ENCODE measurements around the gene MTUS2. TPM values are rescaled to one million over a fixed set of nuclear protein-coding genes. Genes with fewer than 3 reads are reported as not detected.

MTUS2 gene
- total and polyA plus RNA-seq, 2 donors (not counting 3 experiments of a cell fraction or from before 2014, with no cell fraction given), result not detected

DNA sequence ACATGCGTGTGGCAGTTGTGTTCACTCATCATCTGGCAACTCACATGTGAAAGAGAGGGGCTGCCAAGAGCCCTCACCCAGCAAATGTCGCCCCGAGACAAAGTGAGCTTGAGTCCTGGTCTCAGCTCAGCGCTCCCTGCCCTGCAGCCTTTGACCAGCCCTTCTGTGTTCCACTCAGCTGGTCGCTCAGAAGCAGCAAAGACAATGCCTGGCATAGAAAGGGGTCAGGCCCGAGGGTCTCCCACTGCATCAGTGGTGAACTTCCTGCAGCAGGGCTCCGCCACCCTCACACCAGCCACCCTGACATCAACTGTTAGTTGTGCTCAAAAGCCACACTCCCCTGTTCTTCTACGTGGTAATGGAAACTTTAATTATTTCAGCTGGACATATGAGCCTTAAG, 707.4 kb downstream of the MTUS2 start:
- POLR2A ChIA-PET, result no interaction called here
- dilution Hi-C loops (cut with MboI; ENCODE audit: extremely low pct_ligation_motif_present, low sequenced_read_pairs), result no loop called here
- CTCF ChIA-PET, result interaction anchor here (5.1 kb wide), 1 partner anchor 19 kb away, joined by 20 read pairs; no protein-coding TSS in a partner anchor
- Histone ChIP-seq H3K27me3 (ENCODE audit: control insufficient read depth in 2 of 2, insufficient read depth in 2 of 2, low read length in 2 of 2) (no peaks in the 10 kb centered on the region), H3K4me3 (replicated peaks in 1 of 3; ENCODE audit: insufficient read depth in 1 of 3, low read depth in 1 of 3, low read length in 3 of 3) (no peak overlapping the region), H3K9me1 (replicated peaks; ENCODE audit: control insufficient read depth, extremely low read depth, insufficient read depth, low read length) (no peaks in the 10 kb centered on the region), H3K9me3 (replicated peaks; ENCODE audit: control insufficient read depth, insufficient read depth, low read length) (no peaks in the 10 kb centered on the region), H3K79me2 (ENCODE audit: control insufficient read depth, insufficient read depth, low read length) (peaks cover 9% of the 10 kb centered on the region), H4K20me1 (replicated peaks; ENCODE audit: control insufficient read depth, extremely low read depth, insufficient read depth, low read length) (no peaks in the 10 kb centered on the region), H3K27ac (ENCODE audit: insufficient read depth, low read depth, low read length) (no peak overlapping the region), H2AFZ (ENCODE audit: low read depth, low read length) (no peak overlapping the region), H3K9ac (replicated peaks; ENCODE audit: extremely low read depth, insufficient read depth, low read length) (no peak overlapping the region), H3K4me1 (ENCODE audit: control insufficient read depth, extremely low read depth, insufficient read depth, low read length) (peaks cover 14% of the 10 kb centered on the region), H3K4me2 (ENCODE audit: insufficient read depth, low read length) (no peak overlapping the region), H3K36me3 (ENCODE audit: control insufficient read depth in 2 of 2, extremely low read depth in 1 of 2, insufficient read depth in 2 of 2, low read length in 2 of 2) (peaks cover 10 to 16% of the 10 kb centered on the region in 2 experiments)
- TF ChIP-seq GATA2 (IDR thresholded peaks at IDR 0.05; ENCODE audit: insufficient read depth, insufficient read length, low read depth, low read length) (no peak), EZH2 (IDR thresholded peaks at IDR 0.05; ENCODE audit: borderline replicate concordance, low read depth, low read length, severe bottlenecking) (no peak), POLR2A (IDR thresholded peaks at IDR 0.05; ENCODE audit: low read depth, low read length) (no peak), JUN (IDR thresholded peaks at IDR 0.05; ENCODE audit: borderline replicate concordance, insufficient read depth, insufficient read length, low read depth) (no peak), FOS (IDR thresholded peaks at IDR 0.05; ENCODE audit: borderline replicate concordance, insufficient read depth, low read length) (no peak), MYC (IDR thresholded peaks at IDR 0.05; ENCODE audit: low read depth, low read length) (no peak), POLR2AphosphoS5 (IDR thresholded peaks at IDR 0.05; ENCODE audit: insufficient read depth, low read depth, low read length) (no peak)
- TF ChIP-seq, protein P1, sequence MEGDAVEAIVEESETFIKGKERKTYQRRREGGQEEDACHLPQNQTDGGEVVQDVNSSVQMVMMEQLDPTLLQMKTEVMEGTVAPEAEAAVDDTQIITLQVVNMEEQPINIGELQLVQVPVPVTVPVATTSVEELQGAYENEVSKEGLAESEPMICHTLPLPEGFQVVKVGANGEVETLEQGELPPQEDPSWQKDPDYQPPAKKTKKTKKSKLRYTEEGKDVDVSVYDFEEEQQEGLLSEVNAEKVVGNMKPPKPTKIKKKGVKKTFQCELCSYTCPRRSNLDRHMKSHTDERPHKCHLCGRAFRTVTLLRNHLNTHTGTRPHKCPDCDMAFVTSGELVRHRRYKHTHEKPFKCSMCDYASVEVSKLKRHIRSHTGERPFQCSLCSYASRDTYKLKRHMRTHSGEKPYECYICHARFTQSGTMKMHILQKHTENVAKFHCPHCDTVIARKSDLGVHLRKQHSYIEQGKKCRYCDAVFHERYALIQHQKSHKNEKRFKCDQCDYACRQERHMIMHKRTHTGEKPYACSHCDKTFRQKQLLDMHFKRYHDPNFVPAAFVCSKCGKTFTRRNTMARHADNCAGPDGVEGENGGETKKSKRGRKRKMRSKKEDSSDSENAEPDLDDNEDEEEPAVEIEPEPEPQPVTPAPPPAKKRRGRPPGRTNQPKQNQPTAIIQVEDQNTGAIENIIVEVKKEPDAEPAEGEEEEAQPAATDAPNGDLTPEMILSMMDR (IDR thresholded peaks at IDR 0.05; ENCODE audit: extremely low read depth in 1 of 2, insufficient read depth in 1 of 2, low read depth in 1 of 2, low read length in 2 of 2), result no peak
- TF ChIP-seq, protein P2, sequence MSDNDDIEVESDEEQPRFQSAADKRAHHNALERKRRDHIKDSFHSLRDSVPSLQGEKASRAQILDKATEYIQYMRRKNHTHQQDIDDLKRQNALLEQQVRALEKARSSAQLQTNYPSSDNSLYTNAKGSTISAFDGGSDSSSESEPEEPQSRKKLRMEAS (IDR thresholded peaks at IDR 0.05; ENCODE audit: insufficient read depth, insufficient read length), result no peak
- BruUV-seq (replicated peaks), result no TSS peak
- DNase-seq (ENCODE audit: low read depth, low spot score) (no peak), FAIRE-seq (no peak)
- intact Hi-C loops (cut with micrococcal nuclease), result no loop called here
